ENCODE results near the gene NTM. TPM values are rescaled to one million over a fixed set of nuclear protein-coding genes. Genes with fewer than 3 reads are reported as not detected.

NTM gene
- total RNA-seq, 4 donors from 2014 or later, result 0.21 to 3.2 (median 0.84) TPM

DNA sequence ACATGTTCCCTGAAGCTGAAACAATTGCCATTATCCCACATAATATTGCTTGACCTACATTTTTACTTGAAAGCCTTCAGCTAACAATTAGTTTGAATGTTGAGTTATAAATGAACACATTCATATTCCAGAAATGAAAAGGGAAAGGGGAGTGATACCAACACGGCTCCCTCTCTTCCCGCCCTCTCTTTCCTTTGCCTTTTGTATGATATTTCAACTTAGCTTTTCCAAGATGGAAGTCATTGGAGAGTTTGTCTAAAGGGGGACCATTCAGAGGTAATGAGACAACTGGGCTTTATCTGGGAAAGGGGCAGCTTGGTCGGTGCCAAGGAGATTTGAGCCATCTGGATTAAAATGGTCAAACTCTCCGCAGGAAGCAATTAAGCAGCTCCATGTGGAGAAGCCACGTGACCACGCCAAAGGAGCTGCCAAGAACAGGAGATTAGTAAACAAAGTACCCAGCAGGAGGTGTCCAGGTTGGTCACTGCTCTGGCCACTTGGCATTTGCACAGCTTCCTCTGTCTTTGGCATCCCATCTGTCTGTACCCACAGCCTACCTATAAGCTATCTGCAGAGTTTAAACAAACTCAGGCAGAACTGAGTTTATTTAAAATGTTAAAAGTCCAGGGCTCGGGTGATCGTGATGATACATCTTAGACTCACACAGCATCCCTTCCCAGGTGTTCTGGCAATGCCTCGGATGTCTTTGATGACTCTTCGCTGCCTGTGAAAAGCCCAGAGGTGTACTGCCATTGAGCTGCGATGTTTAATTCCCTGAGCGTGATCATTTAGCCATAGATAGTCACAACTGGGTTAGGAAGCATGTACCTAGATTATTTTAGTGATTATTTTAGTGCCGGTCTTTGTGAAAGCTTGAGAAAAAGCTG, 735.9 kb downstream of the NTM start:
- Histone ChIP-seq H3K36me3 (no peaks in the 10 kb centered on the region), H3K4me1 (no peaks in the 10 kb centered on the region), H3K4me3 (no peak overlapping the region), H3K27ac (no peak overlapping the region), H3K9me3 (no peaks in the 10 kb centered on the region), H3K27me3 (no peaks in the 10 kb centered on the region)
- no peak for DNase-seq
- intact Hi-C loops (cut with DNase I), result no loop called here
- TF ChIP-seq, protein P1, sequence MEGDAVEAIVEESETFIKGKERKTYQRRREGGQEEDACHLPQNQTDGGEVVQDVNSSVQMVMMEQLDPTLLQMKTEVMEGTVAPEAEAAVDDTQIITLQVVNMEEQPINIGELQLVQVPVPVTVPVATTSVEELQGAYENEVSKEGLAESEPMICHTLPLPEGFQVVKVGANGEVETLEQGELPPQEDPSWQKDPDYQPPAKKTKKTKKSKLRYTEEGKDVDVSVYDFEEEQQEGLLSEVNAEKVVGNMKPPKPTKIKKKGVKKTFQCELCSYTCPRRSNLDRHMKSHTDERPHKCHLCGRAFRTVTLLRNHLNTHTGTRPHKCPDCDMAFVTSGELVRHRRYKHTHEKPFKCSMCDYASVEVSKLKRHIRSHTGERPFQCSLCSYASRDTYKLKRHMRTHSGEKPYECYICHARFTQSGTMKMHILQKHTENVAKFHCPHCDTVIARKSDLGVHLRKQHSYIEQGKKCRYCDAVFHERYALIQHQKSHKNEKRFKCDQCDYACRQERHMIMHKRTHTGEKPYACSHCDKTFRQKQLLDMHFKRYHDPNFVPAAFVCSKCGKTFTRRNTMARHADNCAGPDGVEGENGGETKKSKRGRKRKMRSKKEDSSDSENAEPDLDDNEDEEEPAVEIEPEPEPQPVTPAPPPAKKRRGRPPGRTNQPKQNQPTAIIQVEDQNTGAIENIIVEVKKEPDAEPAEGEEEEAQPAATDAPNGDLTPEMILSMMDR (IDR thresholded peaks at IDR 0.05), result no peak
- TF ChIP-seq POLR2A (IDR thresholded peaks at IDR 0.05), result no peak
- 55 to 62% methylated on average over 13 of the region's 13 CpGs for WGBS, 2 donors

DNA sequence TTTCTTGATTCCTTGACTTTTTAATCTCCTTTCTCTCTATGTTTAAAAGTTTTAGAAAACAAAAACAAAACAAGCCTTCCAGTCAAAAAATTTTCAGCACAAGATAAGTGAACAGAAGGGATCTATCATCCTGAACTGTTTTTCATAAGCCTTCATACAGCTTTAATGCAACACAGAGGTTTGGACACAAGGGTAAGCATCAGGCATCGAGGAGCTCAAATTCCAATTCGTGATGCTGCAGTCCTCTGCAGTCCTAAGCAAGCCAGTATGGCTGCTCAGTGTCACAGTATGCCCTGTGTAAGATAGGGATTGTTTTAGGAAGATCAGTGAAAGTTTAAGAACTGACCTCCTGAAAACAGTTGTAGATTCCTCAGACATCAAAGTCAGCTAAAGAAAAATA, 740.9 kb downstream of the NTM start:
- no peaks in the 10 kb centered on the region for H3K4me1 ChIP-seq
- H3K4me3 ChIP-seq, result no peak overlapping the region
- intact Hi-C loops (cut with DNase I), result no loop called here
- no peak for DNase-seq
- H3K36me3 ChIP-seq, result no peaks in the 10 kb centered on the region
- no peak for TF ChIP-seq POLR2A (IDR thresholded peaks at IDR 0.05)
- TF ChIP-seq, protein P1 (IDR thresholded peaks at IDR 0.05), result no peak
- H3K27ac ChIP-seq, result peak overlapping the region in 3 of 4 donors; percentile 22 to 54 (median 30)
- 38 to 55% methylated on average over 2 of the region's 2 CpGs for WGBS, 2 donors
- no peaks in the 10 kb centered on the region for H3K9me3 ChIP-seq
- no peaks in the 10 kb centered on the region for H3K27me3 ChIP-seq

DNA sequence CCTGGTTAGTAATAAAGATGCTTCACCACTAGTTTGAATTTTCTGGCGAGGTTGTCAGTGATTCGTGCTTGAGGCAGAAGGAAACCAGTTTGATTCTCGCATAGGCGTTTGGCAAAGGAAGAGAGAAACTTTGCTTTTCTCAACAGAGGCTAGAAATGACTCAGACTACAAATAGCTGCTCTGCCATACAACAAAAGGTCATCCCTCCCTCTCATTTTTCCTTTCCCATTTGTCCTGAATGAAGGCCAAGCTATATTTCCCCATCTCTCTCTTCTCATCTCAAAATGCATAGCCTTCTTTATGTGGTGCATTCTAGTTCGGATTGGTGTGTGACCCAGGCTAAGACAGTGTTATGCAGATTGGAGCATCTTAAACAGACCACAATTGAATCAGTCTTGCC, 741.4 kb downstream of the NTM start:
- DNase-seq, result no peak
- Histone ChIP-seq H3K27ac (peak overlapping the region in 2 of 4 donors; percentile 22 to 54), H3K9me3 (no peaks in the 10 kb centered on the region), H3K27me3 (no peaks in the 10 kb centered on the region), H3K36me3 (no peaks in the 10 kb centered on the region), H3K4me1 (no peaks in the 10 kb centered on the region), H3K4me3 (no peak overlapping the region)
- intact Hi-C loops (cut with DNase I), result no loop called here
- 13 to 22% methylated on average over 5 of the region's 5 CpGs for WGBS, 2 donors
- TF ChIP-seq, protein P1 (IDR thresholded peaks at IDR 0.05), result no peak
- no peak for TF ChIP-seq POLR2A (IDR thresholded peaks at IDR 0.05)

DNA sequence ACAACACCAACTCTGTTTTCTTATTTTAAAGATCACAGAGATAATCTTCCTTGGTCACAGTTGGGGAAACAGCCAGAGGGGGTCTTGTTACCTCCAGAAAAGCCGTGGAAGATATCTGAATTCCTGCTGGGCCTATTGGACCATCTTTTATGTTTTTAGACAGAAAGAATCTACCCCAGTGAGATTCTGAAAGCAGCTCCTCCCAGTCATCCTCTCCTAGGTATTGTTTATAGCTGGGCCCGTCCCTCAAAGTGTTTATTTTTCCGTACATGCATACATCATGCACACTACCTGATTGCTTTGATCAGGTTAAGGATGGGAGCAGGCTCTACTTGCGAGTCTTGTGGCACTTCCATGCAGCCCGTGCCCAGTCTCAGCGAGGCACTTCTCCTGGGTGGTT, 742.4 kb downstream of the NTM start:
- H3K9me3 ChIP-seq, result no peaks in the 10 kb centered on the region
- WGBS, 2 donors, result 60 to 61% methylated on average over 5 to 6 of the region's 6 CpGs
- H3K4me3 ChIP-seq, result no peak overlapping the region
- no peaks in the 10 kb centered on the region for H3K27me3 ChIP-seq
- no peak for TF ChIP-seq POLR2A (IDR thresholded peaks at IDR 0.05)
- TF ChIP-seq, protein P1 (IDR thresholded peaks at IDR 0.05), result no peak
- H3K4me1 ChIP-seq, result no peaks in the 10 kb centered on the region
- peak overlapping the region in 2 of 4 donors; percentile 54 to 73 for H3K27ac ChIP-seq
- no peak for DNase-seq
- intact Hi-C loops (cut with DNase I), result no loop called here
- no peaks in the 10 kb centered on the region for H3K36me3 ChIP-seq

DNA sequence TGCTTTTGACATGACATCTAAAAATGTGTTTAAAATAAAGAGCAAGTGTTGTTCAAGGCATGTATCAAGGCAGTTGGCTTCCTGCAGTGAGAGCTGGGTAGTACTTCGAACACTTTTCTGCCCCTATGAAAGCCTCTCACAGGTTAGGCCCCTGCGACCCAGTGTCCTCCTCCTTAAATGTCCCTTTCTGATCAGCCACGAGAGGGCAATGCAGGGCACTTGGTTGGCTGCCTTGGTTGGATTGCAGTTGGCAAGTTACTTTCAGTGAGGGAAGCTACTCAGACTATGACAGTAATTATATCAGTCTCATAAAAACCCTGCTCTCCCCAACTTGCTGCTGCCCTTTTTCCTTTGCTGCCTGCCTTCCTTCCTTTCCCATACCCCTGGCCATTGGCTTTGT, 743.8 kb downstream of the NTM start:
- TF ChIP-seq POLR2A (IDR thresholded peaks at IDR 0.05), result no peak
- TF ChIP-seq, protein P1 (IDR thresholded peaks at IDR 0.05), result no peak
- no peaks in the 10 kb centered on the region for H3K4me1 ChIP-seq
- no peak for DNase-seq
- WGBS, 2 donors, result 24 to 36% methylated on average over 3 of the region's 3 CpGs
- H3K9me3 ChIP-seq, result no peaks in the 10 kb centered on the region
- no peaks in the 10 kb centered on the region for H3K36me3 ChIP-seq
- H3K4me3 ChIP-seq, result no peak overlapping the region
- no peak overlapping the region for H3K27ac ChIP-seq
- H3K27me3 ChIP-seq, result no peaks in the 10 kb centered on the region
- intact Hi-C loops (cut with DNase I), result no loop called here

All from esophagus squamous epithelium (tissue), 5 donors.